ENCODE data around the gene CCDC88C.
"Not testable (repeated sequence)": the region's sequence is repeated elsewhere in the genome, so short reads cannot be mapped to it uniquely, and the experiment has no call there.

The CCDC88C gene, protein sequence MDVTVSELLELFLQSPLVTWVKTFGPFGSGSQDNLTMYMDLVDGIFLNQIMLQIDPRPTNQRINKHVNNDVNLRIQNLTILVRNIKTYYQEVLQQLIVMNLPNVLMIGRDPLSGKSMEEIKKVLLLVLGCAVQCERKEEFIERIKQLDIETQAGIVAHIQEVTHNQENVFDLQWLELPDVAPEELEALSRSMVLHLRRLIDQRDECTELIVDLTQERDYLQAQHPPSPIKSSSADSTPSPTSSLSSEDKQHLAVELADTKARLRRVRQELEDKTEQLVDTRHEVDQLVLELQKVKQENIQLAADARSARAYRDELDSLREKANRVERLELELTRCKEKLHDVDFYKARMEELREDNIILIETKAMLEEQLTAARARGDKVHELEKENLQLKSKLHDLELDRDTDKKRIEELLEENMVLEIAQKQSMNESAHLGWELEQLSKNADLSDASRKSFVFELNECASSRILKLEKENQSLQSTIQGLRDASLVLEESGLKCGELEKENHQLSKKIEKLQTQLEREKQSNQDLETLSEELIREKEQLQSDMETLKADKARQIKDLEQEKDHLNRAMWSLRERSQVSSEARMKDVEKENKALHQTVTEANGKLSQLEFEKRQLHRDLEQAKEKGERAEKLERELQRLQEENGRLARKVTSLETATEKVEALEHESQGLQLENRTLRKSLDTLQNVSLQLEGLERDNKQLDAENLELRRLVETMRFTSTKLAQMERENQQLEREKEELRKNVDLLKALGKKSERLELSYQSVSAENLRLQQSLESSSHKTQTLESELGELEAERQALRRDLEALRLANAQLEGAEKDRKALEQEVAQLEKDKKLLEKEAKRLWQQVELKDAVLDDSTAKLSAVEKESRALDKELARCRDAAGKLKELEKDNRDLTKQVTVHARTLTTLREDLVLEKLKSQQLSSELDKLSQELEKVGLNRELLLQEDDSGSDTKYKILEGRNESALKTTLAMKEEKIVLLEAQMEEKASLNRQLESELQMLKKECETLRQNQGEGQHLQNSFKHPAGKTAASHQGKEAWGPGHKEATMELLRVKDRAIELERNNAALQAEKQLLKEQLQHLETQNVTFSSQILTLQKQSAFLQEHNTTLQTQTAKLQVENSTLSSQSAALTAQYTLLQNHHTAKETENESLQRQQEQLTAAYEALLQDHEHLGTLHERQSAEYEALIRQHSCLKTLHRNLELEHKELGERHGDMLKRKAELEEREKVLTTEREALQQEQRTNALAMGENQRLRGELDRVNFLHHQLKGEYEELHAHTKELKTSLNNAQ (N-terminal part only)

DNA sequence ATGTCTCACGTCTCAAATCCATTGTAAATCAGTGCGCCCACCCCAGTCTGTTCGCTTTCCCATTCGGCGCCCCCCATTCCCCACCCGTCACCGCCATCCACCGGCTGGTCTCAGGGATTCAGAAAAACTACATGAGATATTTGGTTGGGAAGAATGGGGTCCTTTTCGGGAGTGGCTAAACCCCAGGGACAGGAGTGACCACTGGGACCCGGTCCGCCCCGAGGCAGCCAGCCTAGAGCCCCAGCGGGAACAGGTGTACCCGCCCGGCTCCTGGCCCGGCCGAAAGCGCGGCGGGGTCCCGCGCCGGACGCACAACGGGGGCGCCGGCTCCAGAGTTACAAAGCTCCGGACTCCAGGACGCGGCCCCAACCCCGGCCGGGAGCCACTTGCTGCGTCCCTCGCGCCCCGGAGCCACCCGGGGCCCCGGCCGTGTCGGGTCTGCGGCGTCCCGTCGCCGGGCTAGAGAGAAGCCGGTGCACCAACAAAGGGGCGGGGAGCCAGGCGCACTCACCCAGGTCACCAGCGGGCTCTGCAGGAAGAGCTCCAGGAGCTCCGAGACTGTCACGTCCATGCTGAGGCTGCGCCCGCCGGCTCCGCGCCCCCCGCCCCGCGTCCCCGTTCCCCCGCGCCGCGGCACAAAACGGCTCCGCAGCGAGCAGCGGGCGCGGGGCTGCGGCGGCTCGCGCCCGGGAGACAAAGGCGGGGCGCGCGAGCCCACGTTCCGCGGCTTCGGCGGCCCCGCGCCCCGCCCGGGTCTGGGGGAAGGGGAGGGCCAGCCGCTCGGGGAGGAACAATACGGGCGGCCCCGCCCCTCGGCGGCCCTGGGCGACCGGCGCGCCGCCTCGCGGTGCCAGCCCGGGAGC is at the start of gene CCDC88C:
Gene CCDC88C, minus strand, starts transcription at position 701 of the 863 bp plus-strand sequence. Its CDS starts 130 bp downstream, at position 571.
- DNase-seq, result peak; percentile 53

DNA sequence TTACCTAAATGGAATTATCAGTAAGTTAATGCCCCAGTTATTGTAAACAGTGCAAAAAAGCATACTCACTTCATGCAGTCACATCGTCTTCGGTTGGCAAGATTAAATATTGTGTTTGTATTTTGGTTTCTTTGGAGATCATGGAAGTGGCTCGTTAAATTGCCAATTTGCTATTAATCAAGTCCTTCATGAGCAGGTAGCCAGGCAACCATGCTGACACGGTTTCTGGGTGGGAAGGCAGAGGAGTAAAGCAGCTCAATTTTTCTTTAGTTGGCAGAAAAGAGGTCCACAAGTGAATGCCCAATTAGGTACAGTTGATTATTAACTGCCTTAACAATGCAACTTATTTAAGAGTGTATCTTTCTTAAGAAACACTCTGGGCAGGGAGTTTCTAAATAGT is 48.6 kb upstream of the CCDC88C start:
- DNase-seq, result no peak

DNA sequence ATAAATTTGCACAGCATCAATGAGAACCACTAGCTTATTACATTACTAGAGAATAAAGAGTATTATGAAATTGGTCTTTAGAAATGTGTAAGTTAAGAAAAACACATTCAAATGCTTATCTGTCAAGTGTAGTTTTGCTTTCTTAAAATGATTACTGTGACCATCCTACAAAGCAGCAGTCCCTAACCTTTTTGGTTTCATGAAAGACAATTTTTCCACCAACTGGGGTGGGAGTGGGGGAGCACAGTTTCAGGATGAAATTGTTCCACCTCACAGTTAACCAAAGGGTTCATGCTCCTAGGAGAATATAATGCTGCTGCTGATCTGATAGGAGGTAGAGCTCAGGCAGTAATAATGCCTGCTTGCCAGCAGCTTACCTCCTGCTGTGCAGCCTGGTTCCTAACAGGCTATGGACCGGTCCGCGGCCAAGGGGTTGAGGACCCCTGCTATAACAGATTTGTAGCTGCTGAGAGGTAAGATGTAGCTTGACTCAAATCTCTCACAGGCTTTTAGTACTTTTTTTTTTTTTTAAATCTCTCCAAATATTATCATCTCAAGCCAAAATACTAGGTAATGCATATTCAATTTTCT is 47.1 kb upstream of the CCDC88C start:
- DNase-seq, result no peak

DNA sequence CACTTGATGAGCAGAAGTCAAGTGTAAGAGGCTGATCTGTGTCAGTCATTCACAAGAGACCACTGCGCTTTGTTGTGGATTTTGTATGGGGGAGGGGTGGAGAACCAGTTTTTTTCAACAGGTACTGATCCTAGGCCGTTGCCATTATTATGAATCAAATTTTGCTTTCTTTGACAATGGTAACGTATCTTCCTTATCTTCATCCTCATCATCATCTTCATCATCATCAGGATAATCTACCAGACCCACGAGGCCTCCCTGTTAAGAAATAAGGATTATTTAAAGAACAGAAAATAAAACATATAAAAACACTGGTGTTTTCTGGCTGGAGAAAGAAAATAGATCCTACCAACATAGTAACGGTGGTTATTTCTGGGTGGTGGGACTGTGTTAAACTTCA is 41.0 kb upstream of the CCDC88C start:
- DNase-seq, result no peak

DNA sequence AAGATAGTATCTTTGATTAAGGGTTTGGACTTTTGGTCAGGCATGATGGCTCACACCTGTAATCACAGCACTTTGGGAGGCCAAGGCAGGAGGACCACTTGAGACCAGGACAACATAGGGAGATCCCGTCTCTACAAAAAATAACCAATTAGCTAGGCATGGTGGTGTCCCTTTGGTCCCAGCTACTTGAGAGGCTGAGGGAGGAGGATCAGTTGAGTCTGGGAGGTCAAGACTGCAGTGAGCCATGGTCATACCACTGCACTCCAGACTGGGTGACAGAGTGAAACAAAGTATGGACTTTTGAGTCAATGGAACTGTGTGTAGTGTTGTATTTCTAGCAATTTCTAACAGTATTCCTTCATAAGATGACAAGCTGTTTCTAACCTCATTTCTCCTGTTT is 38.7 kb upstream of the CCDC88C start:
- DNase-seq, result no peak

DNA sequence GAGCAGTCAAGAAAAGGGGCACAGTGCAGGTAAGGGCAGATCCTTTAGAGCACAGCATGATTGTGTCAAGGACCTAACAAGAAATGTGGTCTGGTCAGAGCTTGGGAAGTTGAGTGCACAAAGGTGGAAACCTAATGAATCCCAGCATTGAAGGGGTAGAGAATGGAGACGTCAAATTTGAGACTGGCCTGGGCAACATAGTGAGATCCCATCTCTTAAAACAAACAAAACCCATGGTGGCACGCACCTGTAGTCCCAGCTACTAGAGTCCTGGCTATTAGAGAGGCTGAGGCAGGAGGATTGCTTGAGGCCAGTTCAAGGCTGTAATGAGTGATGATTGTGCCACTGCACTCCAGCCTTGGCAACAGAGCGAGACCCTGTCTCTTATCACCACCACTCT is 37.0 kb upstream of the CCDC88C start:
- no peak for DNase-seq

DNA sequence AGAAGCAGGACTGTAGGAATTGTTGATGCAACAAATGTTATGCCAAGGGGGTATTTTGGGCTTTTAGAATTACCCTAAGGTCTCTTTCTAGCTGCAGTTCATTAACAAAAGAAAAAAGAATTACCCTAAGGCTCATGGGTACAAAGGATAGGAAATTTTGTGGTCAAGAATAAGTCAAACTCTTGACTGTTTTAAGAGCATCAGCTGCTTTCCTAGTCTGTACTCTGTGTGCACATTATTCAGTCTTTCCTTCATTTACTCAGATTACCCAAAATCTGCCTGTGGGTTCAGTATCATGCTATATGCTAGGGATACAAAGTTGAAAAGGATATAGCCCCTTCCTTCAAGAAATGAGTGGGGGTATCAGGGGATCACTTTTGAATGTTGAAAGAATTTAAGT is 36.5 kb upstream of the CCDC88C start:
- no peak for DNase-seq

DNA sequence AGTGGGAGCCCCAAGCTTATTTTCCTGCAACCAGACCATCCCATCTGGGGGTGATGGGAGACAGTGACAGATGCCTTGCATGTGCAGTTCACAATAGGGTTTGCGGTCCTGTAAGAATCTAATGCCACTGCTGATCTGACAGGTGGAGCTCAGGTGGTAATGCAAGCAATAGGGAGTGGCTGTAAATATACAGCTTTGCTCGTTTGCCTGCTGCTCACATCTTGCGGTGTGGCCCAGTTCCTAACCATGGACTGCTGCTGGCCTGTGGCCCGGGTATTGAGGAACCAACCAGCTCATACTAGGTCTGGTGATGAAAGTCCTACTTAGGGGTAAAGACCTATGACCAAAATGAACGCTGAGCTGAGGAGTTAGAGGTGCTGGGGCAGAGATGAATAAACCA is 36.1 kb upstream of the CCDC88C start:
- no peak for DNase-seq

DNA sequence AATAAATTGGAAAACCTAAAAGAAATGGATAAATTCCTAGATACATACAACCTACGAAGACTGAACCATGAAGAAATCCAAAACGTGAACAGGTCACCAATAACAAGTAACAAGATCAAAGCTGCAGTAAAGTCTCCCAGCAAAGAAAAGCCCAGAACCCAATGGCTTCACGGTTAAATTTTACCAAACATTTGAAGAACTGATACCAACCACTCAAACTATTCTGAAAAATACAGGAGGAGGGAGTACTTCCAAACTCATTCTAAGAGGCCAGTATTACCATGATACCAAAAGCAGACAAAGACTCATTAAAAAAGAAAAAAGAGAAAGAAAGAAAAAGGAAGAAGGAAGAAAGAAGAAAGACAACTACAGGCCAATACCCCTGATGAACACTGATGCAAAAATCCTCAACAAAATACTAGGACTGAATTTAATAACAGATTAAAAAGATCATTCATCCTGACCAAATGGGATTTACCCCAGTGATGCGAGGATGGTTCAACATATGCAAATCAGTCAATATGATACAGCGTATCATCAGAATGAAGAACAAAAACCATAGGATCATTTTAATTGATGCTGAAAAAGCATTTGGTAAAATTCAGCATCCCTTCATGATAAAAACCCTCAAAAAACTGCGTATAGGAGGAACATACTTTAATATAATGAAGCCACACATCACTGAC is 26.9 kb upstream of the CCDC88C start:
- DNase-seq, result no peak

DNA sequence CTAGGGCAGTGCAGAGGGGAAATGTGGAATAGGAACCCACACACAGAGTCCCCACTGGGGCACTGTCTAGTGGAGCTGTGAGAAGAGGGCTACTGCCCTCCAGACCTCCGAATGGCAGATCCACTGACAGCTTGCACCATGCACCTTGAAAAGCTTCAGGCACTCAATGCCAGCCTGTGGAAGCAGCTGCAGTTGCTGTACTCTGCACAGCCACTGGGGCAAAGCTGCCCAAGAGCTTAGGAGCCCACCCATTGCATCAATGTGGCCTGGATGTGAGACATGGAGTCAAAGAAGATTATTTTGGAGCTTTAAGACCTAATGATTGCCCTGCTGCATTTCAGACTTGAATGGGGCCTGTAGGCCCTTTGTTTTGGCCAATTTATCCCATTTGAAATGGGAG is 21.7 kb upstream of the CCDC88C start:
- no peak for DNase-seq

DNA sequence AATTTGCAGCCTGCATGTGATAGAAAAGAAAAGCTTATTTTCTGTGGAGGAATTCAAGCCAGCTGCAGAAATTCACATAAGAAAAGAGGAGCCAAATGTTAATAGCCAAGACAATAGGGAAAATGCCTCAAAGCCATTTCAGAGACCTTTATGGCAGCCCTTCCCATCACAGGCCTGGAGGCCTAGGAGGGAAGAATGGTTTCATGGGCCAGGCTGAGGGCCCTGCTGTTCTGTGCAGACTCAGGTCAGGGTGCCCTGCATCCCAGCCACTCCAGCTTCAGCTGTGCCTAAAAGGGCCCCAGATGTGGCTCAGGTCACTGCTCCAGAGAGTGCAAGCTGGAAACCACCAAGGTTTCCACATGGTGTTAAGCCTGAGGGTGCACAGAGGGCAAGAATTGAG is 21.2 kb upstream of the CCDC88C start:
- DNase-seq, result no peak

DNA sequence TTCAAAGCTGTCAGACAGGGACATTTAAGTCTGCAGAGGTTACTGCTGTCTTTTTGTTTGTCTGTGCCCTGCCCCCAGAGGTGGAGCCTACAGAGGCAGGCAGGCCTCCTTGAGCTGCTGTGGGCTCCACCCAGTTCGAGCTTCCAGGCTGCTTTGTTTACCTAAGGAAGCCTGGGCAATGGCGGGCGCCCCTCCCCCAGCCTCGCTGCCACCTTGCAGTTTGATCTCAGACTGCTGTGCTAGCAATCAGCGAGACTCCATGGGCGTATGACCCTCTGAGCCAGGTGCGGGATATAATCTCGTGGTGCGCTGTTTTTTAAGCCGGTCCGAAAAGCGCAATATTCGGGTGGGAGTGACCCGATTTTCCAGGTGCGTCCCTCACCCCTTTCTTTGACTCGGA is 18.6 kb upstream of the CCDC88C start:
- DNase-seq, result not testable (repeated sequence)

DNA sequence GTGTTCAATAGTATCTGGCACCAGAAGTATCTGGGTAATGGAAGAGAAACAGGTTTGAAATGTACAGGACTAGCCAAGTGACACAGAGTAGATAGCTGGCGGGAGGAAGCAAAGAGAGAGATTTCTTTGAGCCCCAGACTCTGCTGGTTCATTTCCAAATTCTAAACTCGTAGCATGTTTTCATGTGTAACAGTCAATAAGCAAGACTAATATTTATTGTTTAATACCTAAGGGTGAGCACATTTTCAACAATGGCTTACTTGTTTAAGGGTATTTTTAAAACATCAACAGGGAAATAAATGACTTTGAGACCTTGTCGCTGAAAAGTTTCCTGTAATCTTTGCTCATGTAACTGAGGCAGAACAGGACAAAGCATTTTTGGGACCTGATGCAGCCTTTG is 11.8 kb upstream of the CCDC88C start:
- no peak for DNase-seq

DNA sequence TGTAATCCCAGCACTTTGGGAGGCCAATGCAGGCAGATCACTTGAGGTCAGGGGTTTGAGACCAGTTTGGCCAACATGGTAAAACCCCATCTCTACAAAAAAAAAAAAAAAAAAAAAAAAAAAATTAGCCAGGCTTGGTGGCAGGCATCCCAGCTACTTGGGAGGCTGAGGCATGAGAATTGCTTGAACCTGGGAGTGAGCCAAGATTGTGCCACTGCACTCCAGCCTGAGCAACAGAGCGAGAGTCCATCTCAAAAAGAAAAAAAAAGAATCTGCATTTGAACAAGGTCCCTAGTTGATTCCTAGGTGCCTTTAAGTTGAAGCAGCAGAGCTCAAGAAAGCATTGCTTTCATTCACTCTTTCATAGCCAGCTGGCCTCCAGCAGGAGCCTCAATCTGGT is 11.3 kb upstream of the CCDC88C start:
- DNase-seq, result not testable (repeated sequence)

DNA sequence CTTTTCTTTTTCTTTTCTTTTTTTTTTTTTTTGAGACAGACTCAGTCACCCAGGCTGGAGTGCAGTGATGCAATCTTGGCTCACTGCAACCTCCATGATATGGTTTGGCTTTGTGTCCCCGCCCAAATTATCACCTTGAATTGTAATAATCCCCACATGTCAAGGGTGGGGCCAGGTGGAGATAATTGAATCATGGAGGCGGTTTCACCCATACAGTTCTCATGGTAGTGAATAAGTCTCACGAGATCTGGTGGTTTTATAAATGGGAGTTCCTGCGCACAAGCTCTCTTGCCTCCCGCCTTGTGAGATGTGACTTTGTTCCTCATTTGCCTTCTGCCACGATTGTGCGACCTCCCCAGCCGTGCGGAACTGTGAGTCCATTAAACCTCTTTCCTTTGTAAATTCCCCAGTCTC is 7.9 kb upstream of the CCDC88C start:
- DNase-seq, result not testable (repeated sequence)

DNA sequence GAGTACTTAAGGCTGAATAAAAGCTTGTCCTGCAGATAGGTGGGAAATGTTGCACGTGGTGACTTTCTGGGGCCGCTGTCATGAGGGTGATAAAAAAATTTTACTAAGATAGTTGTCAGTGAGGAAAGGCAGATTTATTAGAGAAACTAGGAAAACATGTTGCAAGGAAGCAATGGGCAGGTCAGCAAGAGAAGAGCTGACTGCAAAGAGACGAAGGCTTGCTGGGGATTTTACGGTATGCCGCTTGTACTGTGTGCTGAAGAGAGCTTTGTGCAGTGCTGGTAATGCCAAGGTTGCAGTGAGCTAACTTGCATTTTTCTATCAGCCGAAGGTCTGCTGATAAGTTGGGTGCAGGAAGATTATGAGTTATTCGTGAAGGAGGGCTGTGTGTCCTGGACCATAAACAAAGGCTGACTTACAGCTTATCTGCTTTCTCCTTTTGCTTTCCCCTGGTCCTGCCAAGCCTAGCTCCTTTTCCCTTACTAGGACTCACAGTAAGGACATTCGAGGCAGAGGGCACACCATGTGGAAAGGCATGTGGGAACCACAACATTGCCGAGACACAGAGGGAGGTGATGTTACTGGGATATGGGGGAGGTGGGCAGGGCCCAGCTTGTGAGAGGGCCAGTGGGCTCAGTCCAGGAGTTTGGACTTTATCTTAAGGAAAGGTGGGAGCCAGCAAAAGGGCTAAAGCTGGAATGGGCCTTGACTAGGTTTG is 7.4 kb upstream of the CCDC88C start:
- no peak for DNase-seq

DNA sequence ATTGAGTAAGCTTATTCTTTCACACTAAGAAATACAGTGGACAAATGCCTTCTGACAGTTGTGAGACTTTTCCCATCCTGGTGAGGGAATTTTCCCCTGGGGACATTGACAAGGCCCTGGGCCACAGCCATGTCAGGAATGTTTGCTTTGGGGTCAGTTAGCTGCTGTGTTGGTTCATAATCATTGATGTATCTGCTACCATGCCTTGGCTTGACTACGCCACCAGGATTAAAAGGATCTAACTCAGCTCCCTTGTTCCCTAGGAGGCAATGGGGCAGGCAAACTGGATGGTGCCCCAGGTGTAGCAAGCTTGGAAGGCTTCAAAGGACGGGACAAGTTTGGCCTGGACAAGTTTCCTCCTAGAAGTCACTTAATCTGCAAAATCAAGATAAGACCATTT is 3.1 kb upstream of the CCDC88C start:
- DNase-seq, result no peak

DNA sequence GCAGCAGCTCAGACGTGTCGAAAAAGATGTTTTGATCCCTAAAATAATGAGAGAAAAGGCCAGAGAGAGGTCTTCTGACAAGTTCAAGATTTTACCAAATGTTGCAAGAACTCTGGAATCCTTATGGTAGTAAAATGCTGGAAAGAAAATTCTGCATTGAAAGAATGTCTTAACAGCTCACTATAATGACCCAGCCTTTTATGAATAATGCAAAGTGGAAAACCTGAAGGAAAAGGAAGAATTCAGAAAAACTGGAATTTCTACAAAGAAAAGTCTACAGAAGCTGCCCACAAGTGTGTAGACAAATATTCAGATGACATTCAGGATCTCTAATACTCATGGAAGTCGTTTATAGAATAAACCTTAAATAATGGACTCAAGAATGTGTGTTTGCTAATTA is 1.8 kb upstream of the CCDC88C start:
- DNase-seq, result no peak

DNA sequence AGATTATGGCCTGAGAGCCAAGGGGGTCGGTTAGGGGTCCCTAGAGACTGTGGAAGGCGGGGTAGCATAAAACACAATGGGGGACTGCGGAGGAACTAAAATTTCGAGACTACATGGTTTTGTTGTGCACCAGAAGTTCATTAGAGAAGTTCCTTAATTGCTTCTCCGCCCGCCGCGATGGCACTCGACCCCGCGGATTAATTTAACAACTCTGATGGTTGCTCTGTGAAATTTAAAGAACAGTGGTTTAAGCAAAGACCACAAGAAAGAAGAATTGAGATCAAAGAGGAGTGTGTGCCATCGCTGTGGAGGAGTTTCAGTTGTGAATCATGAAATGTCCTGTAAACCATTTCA is 1.4 kb upstream of the CCDC88C start:
- DNase-seq, result no peak

DNA sequence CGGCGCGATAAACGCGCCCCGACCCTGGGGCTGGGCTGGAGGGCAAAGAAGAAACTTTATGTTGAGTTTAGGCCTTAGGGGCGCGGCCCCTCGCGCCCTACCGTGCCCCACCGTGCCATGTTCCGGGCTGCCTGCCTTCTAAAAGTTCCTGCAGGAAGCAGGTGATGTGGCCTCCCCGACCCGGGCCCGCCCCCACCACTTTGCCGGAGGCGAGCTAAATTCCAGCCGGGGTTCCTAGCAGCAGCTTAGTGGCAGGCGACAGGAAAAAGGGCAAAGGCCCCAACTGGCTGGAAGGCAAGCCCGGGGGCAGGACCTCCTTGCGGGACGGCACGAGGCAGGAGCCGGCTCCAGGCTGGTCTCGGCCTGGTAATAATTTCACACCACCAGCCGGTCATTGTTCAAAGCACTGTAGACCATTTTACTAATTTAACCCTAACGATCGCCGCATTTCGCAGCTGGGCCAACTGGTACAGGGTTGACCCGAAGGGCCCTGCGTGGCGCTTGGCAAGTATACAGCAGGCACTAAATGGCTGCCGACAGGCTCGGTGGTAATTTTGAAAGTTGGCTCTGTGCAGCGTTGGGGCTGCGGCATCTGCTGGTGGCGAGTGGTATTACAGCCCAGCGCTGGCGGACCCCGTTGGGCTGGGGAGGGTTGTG is 895 bp upstream of the CCDC88C start:
- DNase-seq, result no peak

Measured in T1000 (cell line).